Stimulated activated CD4-positive, alpha-beta T cell treated with anti-CD3 and anti-CD28 coated beads, Interleukin-2, amount 100 ng/mL, for 48 hours (primary cell): ENCODE results near the gene CELSR1.
"Not testable (repeated sequence)": the region's sequence is repeated elsewhere in the genome, so short reads cannot be mapped to it uniquely, and the experiment has no call there.

Experiments used
- DNase-seq, 2 donors: peaks; one replicate each; pipeline ENCODE4 v3.0.0-alpha.2; 2020

CELSR1 gene

DNA sequence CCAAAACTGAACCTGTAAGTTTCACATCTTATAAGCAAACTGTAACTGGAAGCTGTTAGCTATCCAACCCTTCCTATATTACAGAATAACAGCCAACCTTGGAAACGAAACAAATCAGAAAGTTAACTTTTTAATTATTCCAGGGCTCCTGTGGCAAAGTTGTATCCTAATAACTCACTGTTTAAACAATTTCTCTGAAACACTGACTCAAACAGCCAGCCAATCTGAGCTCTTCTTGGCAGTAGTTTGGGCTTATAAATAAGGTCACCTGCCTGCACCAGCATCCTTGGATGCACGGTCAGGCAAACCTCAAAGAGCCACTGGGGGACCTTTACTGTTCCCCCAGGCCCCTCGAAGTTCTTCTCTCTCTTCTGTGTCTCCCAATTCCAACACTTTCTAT, 5.0 kb downstream of the CELSR1 start:
- no peak for DNase-seq

DNA sequence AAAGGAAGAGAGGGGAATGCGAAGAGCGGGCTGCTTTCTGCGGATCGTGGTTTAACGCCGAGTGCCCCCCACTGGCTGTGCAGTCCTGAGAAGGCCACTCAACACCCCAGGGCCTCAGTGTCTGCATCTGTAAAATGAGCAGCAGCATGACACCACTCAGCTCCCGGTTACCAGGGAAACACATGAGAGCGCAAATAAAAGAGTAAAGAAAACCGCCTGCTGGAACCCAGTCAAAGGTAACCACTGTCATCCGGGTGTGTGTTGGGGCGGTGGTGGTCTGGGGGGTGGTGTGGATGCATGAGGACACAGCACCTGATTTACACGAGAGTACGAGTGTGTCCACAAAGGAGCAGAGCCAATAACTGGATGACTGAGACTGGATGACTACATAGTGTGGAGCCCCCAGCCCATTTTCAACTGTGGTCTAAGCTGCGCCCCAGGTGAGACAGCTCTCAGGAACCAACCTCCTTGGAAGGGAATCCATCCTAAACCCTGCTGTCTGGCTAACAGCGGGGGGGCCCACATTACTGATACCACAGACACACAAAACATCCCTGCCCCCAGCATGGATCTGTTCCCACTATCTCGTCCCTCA, 5.7 kb downstream of the CELSR1 start:
- DNase-seq: no peak

DNA sequence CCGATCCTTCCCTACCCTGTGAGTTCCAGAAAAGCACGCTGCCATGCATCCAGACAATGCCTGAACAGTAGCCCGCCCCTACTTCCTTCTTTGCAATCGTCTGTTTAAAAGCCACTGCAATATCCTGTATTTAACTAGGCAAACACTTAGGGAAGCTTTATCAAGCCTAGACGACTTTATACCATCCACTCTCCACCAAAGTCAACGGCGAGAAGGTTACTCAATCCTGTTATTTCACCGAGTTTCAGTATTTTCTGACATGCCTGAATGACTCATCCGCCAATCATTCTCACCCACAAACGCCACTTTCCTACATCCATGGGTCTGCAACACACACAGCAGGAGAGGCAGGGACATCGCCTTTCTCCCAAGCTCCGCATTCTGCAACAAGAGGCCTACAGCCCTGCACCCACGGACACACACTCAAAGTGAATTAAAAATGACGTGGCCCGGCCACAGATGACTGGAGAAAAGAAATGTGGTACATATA, 9.3 kb downstream of the CELSR1 start:
- no peak for DNase-seq

DNA sequence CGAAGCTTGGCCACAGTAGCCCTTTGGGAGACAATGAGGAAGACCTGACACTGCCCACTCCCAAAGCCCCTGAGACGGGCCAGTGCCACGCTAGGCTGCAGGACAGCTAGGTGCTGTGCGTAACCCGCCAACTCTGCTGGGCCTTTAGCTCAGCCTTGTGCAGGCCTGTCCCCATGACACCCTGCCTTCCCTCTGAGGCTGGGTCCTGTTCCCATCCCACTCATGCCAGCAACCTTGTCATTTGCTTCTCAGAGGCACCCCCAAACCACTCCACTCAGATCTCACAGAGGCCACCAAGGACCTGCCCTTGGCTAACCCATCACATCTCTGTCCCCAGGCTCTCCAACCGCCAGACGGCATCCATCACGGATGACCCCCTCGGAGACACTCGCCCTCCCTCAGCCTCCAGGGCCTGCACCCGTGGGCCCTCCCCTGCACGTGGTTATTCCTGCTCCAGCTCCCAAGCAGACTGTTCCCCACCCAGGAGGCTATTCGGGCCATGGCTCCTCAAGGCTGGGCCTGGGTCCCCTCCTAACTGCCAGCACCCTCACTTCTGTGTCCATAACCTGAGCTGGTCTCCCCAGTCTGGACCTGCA, 11.1 kb downstream of the CELSR1 start:
- DNase-seq: no peak

DNA sequence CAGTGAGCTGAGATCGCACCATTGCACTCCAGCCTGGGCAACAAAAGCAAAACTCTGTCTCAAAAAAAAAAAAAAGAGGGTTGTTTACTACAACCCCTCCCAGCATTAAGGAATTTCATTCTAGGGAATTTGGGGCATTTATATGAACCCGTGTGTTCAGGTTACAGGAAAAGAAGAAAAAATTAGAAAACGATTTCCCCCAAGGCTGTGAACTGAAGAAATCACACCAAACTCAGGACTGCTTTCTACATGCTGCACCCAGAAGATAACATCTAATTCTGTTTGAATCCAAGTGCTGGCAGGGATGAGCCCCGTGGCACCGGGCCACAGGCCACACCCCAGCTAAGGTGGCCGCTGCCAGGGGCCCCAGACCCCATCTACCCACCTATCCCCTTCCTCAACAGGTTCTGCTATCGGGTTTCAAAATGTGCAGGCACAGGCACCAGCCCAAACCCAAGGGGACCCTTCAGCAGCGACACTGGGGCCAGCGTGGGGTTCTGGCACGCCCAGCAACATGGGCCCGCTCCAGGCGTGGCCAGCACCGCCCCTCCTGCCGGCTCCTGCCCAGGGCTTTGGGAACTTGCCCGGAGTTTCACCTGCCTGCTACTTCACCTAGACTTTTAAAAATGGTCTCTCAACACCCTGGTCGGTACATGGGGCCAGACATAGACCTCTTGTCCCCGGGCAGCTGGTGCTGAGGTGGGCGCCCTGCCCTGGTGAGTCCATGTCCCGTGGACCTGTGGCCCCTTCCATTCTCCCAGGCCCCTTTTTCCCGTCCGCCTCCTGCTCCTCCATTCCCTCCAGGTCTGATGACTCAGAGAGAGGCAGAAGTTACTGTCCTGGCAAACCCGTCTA, 11.8 kb downstream of the CELSR1 start:
- DNase-seq: no peak

DNA sequence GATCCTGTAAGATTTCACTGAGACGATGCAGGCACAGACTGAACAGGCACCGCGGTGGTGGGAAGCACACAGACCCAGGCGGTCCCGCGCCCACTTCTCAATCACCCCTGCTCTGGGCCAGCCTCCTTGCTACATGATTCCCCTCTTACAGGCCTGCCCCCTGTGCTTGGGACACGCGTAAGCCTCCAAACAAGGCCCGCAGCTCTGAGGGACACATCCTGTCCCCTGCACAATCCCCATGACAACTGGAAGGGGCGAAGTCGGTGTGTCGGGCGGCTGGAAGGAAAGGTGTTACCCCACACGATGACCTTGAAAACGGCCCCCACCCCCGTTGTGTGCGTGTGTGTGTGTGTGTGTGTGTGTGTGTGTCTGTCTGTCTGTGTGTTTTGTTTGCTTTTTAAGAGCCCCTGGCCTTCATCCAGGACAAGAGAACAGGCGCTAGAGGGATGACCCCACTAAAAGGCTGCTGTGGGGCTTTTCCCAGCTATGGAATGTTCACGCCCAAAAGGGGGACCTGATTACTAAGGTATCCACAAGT, 13.1 kb downstream of the CELSR1 start:
- DNase-seq: no peak

DNA sequence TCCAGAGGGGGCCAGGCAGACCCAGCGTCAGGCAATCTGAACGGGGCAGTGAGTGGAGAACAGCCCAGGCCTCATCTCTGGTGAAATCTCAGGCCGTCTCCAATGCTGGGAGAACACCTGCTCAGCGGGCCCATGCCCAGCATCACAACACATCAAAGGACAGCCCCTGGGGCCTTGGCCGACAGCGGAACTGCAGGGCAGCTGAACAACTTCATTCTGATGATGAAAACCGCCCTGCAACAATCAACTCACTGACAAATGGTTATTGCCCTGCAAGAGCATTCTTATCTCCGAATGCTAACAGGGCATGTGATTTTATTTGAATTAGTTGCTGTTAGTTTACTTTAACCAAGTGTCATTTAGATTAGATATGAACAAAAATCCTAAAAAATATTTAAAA, 14.6 kb downstream of the CELSR1 start:
- no peak for DNase-seq

DNA sequence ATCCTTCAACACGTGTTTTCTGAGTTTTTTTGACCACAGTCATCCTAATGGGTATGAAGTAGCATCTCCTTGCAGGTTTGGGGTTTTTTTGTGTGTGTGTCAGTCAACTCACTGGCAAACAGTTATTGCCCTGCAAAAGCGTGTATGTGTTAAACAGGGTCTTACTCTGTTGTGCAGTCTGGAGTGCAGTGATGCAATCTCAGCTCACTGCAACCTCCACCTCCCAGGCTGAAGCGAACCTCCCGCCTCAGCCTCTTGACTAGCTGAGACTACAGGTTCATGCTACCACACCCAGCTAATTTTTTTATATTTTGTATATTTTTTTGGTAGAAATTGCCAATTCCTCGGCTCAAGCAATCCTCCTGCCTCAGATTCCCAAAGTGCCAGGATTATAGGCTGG, 15.4 kb downstream of the CELSR1 start:
- DNase-seq: no peak

DNA sequence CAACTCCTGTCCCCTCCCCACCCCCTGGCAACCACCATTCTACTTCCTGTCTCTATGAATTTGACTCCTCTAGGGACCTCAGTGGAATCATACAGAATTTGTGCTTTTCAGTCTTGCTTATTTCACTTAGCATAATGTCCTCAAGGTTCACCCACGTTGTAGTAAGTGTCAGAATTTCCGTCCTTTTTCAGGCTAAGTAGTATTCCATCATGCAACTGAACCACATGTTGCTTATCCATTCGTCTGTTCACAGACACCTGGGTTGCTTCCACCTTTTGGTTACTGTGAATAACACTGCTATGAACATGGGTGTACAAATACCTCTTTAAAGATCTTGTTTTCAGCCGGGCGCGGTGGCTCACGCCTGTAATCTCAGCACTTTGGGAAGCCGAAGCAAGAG, 16.5 kb downstream of the CELSR1 start:
- DNase-seq: no peak

DNA sequence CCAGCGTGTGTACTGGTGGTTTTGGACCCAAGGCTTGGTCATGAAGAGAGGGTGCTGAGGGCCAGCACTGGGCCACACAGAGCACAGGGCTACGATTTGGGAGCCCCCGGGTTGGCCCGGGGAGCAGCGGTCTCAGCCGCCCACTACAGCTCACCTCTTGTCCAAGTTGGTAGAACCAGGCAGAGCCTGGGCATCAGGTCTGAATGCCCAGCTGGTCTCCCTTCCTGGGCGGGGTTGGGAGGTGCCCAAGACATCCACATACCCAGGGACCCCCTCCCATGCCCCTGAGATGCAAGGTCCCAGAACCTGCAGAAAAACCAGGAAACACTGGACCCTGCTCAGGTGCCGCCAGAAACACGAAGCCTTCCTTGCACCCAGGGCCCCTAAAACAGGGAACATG, 18.0 kb downstream of the CELSR1 start:
- no peak for DNase-seq

DNA sequence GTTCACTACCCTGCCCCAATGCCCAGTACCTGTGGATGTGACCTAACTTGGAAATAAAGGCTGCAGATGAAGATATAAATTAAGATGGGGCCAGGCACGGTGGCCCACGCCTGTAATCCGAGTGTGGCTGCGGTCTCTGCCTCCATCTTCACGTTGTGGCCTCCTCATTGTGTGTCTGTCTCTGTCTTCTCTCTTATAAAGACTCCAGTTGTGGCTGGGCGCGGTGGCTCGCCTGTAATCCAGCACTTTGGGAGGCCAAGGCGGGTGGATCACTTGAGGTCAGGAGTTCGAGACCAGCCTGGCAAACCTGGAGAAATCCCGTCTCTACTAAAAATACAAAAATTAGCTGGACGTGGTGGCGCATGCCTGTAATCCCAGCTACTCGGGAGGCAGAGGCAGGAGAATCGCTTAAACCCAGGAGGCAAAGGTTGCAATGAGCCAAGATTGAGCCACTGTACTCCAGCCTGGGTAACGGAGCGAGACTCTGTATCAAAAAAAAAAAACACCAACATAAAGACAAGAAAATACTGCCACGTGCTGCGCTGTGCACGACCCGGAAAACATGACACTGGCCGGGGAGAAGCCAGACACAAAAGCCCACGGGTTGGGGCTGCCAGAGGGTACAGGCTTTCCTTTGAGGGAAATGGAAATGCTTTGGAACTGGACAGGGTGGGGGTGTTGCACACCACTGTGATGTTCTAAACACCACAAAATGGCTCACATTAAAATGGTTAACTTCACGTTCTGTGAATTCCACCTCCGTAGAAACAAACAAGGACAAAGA, 18.7 kb downstream of the CELSR1 start:
- no peak for DNase-seq

DNA sequence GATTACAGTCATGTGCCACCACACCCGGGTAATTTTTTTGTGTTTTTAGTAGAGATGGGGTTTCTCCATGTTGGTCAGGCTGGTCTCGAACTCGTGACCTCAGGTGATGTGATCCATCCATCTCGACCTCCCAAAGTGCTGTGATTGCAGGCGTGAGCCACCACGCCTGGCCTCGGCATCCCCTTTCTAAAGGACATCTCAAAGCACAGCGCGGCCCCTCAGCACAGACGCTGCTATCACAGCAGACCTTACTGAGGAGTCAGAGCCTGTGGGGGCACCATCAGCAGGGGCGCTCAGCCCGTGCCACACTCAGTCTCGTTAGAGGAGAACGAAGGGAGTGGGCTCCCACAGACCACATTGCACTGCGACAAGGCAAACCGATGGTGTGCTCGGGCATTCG, 19.4 kb downstream of the CELSR1 start:
- DNase-seq: no peak

DNA sequence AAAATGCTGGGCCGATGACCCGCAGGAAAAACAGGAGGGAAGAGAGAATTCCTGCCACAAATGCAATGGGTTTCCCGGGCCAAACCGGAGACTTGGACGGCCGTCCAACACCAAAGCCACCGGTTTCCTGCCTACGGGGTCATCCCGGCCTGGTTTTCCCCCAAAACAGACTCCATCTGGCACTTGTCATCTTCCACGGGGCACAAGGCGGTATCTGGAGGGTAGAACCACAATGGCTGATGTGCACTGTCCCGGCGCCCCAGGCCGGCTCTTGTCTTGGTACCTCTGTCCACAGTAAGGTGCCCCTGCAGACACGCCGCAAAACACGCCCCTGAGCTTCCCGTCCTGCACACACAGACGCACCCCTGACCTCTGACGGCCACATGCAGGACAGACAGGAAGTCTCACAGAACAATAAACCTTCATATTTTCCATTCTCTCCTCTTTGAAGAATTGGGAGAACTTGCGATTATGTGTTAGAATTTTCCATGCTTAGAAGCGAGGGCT, 20.1 kb downstream of the CELSR1 start:
- no peak for DNase-seq

DNA sequence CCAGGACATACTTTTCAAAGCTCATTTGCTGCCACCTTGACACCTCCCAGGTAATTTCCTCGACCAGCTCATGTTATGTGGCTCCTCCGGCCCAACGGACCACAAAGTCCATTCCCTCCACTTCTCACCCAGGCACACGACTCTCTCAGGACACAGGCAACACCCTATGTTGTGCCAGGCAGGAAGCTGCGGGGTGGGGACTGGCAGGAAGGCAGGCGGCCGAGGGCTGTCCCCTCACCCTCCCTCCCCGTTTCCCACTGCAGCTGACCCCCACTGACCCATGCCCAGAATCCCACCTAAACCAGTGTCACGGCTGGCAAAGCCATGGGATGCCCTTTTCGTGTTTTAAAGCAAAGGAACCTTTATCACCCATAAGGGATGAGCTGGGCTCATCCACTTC, 20.8 kb downstream of the CELSR1 start:
- no peak for DNase-seq

DNA sequence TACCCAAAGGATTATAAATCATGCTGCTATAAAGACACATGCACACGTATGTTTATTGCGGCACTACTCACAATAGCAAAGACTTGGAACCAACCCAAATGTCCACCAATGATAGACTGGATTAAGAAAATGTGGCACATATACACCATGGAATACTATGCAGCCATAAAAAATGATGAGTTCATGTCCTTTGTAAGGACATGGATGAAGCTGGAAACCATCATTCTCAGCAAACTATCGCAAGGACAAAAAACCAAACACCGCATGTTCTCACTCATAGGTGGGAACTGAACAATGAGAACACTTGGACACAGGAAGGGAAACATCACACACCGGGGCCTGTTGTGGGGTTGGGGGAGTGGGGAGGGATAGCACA, 21.3 kb downstream of the CELSR1 start:
- not testable (repeated sequence) for DNase-seq

DNA sequence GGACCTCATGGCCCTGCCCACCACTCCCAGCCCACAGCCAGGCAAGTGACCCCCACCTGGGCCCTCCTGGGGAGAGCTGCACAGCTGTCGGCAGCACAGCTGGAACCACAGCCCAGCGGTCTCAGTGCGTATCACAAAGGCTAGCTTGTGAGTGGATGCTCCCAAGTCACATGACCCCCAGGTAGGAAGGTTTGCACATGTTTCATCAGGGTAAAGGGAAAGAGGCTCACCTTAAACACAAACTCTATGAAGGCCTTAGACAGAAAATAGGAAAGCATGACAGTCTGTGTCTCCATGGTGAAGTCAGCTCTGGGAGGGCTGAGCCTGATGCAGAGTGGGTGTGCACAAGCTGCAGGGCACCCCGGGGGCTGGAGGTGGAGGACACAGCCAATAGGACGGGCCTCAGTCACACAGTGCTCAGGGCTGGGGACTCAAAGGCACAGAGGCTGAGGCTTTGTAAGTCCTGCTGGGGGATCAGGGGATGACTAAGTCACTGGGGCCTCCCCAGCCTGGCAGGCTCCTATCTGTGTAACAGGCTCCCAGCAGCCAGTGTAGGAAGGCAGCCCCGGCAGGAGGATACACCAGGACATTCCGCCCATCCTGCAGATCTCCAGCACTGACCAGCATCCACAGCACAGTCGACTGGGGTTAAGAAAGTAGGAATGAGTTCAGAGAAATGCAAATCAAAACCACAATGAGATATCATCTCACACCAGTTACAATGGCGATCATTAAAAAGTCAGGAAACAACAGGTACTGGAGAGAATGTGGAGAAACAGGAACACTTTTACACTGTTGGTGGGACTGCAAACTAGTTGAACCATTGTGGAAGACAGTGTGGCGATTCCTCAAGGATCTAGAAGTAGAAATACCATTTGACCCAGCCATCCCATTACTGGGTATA, 22.0 kb downstream of the CELSR1 start:
- DNase-seq: no peak

DNA sequence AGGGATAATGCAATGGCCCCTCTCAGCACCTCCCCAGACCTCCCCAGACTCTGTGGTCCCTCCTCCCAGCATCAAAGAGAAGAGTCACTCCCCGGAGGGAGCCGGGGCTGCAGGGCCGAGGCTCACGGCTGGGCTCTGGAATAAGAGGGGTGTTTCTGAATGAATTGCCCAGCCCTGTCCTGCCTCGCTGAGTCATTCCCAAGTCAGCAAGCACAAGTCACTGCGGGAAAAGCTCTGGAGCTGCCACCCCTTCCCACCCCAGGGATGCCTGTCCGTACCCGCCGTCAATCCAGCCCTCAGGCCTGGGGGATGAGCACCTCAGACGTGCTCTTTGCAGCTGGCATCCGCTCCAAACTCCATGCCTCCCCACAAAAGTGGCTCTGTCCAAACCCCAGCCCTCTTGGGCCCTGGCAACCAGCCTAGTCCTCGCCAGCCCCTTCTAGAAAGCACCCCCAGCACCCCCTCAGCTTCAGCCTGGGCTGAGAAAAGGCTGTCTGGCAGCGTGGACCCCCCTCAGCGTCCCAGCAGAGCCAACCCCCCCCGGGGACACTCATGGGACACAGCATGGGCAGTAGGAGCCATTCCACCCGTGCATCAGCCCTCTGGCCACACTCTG, 22.7 kb downstream of the CELSR1 start:
- DNase-seq: no peak

DNA sequence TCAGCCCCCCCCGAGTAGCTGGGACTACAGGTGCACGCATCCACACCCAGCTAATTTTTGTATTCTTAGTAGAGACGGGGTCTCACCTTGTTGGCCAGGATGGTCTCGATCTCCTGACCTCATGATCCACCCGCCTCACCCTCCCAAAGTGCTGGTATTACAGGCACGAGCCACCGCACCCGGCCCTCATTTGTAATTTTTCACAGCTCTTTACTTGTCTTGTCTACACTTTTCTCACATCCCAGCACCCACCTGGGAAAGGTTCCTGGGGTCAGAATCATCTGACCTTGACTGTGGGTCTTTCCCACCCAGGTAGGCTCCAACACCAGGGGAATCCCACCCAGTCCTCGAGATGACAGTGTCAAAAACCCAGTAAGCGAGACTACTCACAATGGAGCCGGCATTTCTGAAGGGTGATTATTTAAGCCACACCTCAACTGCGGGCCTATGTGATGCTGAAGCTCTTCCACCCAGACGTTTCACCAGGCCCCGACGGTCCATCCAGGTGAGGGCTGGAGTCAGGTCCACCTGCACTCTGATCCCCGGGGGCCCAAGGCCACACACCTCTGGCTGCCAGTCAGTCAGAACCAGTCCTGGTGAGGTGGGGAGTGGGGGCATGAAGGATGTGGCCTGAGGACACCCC, 23.4 kb downstream of the CELSR1 start:
- DNase-seq: no peak

DNA sequence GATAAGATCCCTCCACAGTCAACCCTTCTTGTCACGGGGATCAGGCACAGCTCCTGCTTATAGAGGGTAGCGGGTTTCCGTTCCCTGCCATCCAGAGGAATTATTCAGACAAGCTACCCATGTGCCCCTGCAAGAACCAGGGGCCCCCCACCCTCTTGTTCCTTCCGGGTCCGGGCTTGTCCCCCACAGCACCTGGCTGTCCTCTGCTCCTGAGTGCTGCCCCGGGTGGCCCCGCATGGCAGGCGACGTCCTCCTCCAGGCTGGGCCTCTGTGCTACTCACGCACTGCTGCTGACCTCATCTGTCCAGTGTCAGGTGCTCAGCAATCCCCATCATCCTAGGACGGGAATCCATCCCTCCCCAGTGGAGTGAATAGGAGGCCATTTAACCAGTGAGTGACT, 24.7 kb downstream of the CELSR1 start:
- no peak for DNase-seq

DNA sequence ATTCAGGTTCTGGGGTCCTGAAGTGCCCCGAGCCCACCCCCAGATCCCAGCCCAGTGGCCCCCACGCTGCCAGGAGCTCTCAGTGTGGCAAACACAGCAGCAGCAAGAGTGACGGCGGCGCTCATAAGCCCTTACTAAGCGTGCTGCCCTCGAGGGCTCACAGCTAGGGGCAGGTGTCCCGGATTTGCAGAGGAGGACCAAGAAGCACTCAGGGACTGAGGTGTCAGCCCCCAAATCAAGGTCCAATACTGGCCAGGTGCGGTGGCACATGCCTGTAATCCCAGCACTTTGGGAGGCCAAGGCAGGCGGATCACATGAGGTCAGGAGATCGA, 25.4 kb downstream of the CELSR1 start:
- DNase-seq: no peak
